ENCODE measurements around the gene APBB2.
"Not testable (repeated sequence)": the region's sequence is repeated elsewhere in the genome, so short reads cannot be mapped to it uniquely, and the experiment has no call there.

APBB2 gene

GRCh38 chr4:40924793-40925117 lies 289.6 kb downstream of the APBB2 start:
- DNase-seq, result no peak

- peak; percentile 78 for DNase-seq
Observed at GRCh38 chr4:40924096-40924792, 290.1 kb downstream of the APBB2 start.

GRCh38 chr4:40923316-40924095 lies 290.8 kb downstream of the APBB2 start:
- DNase-seq, result no peak

- not testable (repeated sequence) for DNase-seq
Observed at GRCh38 chr4:40919976-40920375, 294.4 kb downstream of the APBB2 start.

- DNase-seq, result no peak
Observed at GRCh38 chr4:40918330-40918729, 296.0 kb downstream of the APBB2 start.

- DNase-seq, result peak; percentile 46
Observed at GRCh38 chr4:40916880-40917279, 297.5 kb downstream of the APBB2 start.

- DNase-seq, result no peak
Observed at GRCh38 chr4:40916218-40916555, 298.2 kb downstream of the APBB2 start.

GRCh38 chr4:40915318-40916217 lies 298.8 kb downstream of the APBB2 start:
- DNase-seq, result peak; percentile 11

- DNase-seq, result no peak
Observed at GRCh38 chr4:40912460-40913184, 301.7 kb downstream of the APBB2 start.

- DNase-seq, result no peak
Observed at GRCh38 chr4:40910706-40911105, 303.6 kb downstream of the APBB2 start.

- peak; percentile 38 for DNase-seq
Observed at GRCh38 chr4:40909363-40909876, 304.9 kb downstream of the APBB2 start.

- peak; percentile 69 for DNase-seq
Observed at GRCh38 chr4:40908702-40909362, 305.5 kb downstream of the APBB2 start.

GRCh38 chr4:40908297-40908696 lies 306.0 kb downstream of the APBB2 start:
- DNase-seq, result no peak

- DNase-seq, result no peak
Observed at GRCh38 chr4:40905414-40905813, 308.9 kb downstream of the APBB2 start.

GRCh38 chr4:40900531-40900930 lies 313.8 kb downstream of the APBB2 start:
- DNase-seq, result not testable (repeated sequence)

- DNase-seq, result peak; percentile 66
Observed at GRCh38 chr4:40897557-40898203, 316.7 kb downstream of the APBB2 start.

GRCh38 chr4:40890764-40891163 lies 323.6 kb downstream of the APBB2 start:
- no peak for DNase-seq

- DNase-seq, result no peak
Observed at GRCh38 chr4:40890199-40890598, 324.1 kb downstream of the APBB2 start.

GRCh38 chr4:40888933-40889332 lies 325.4 kb downstream of the APBB2 start:
- DNase-seq, result no peak

- DNase-seq, result no peak
Observed at GRCh38 chr4:40887764-40888131, 326.6 kb downstream of the APBB2 start.

- DNase-seq, result no peak
Observed at GRCh38 chr4:40886931-40887763, 327.2 kb downstream of the APBB2 start.

Data from activated naive CD4-positive, alpha-beta T cell treated with Interleukin-2 at 50 U/mL for 16 hours (primary cell).